OCI-LY1 (cell line): ENCODE results near the gene ST14.

Source experiments
- H2AFZ ChIP-seq: fragments of 200-600 bp; sonication (generic), shearing (Covaris generic); 2 replicates; pipeline ENCODE4 v1.6.0; 2014; ENCODE audit warnings: antibody characterized with exemption, mild to moderate bottlenecking, low read length
- H3F3A ChIP-seq: fragments of 200-600 bp; sonication (generic), shearing (Covaris generic); 2 replicates; pipeline ENCODE4 v1.6.0; 2014; ENCODE audit warnings: mild to moderate bottlenecking, antibody characterized with exemption, low read length, moderate library complexity; ENCODE audit not compliant: insufficient read depth
- H3K27ac ChIP-seq: fragments of 200-600 bp; sonication (generic); 2 replicates; pipeline ENCODE4 v1.5.1; 2014; ENCODE audit warnings: low read length, mixed run types, mild to moderate bottlenecking, low read depth; ENCODE audit not compliant: poor library complexity, severe bottlenecking
- H3K27me3 ChIP-seq: fragments of 200-600 bp; sonication (generic); 2 replicates; pipeline ENCODE4 v1.6.0; 2014; ENCODE audit warnings: antibody characterized with exemption, mild to moderate bottlenecking, low read length, moderate library complexity; ENCODE audit not compliant: insufficient read depth
- H3K36me3 ChIP-seq: fragments of 200-600 bp; sonication (generic); 2 replicates; pipeline ENCODE4 v1.6.1; 2014; ENCODE audit warnings: mild to moderate bottlenecking, antibody characterized with exemption, low read length, moderate library complexity, mixed read lengths; ENCODE audit not compliant: insufficient read depth
- H3K4me1 ChIP-seq: fragments of 200-600 bp; sonication (generic); 2 replicates; pipeline ENCODE4 v1.5.1; 2014; ENCODE audit warnings: mild to moderate bottlenecking, low read length, moderate library complexity; ENCODE audit not compliant: insufficient read depth, severe bottlenecking
- H3K4me2 ChIP-seq: fragments of 200-600 bp; sonication (generic), shearing (Covaris generic); 2 replicates; pipeline ENCODE4 v1.6.1; 2014; ENCODE audit warnings: low read length
- H3K4me3 ChIP-seq: fragments of 200-600 bp; sonication (generic); 2 replicates; pipeline ENCODE4 v1.5.1; 2014; ENCODE audit warnings: low read length, low read depth, mild to moderate bottlenecking, mixed read lengths; ENCODE audit not compliant: poor library complexity, severe bottlenecking
- H3K79me2 ChIP-seq: fragments of 200-600 bp; shearing (Covaris generic); 2 replicates; pipeline ENCODE4 v1.6.1; 2016; ENCODE audit warnings: mixed run types, low read length, mixed read lengths; ENCODE audit not compliant: insufficient read depth
- H3K9ac ChIP-seq: fragments of 200-600 bp; sonication (generic), shearing (Covaris generic); 2 replicates; pipeline ENCODE4 v1.6.1; 2014; ENCODE audit warnings: mild to moderate bottlenecking, low read length, mixed read lengths
- H3K9me2 ChIP-seq: fragments of 200-600 bp; sonication (generic), shearing (Covaris generic); 2 replicates; pipeline ENCODE4 v1.6.1; 2014; ENCODE audit warnings: low read depth, mild to moderate bottlenecking, low read length, mixed read lengths
- H3K9me3 ChIP-seq: fragments of 200-600 bp; shearing (Covaris generic); 2 replicates; pipeline ENCODE4 v1.6.1; 2014; ENCODE audit warnings: low read length, mixed read lengths
- H4K20me1 ChIP-seq: fragments of 200-600 bp; sonication (generic), shearing (Covaris generic); 2 replicates; pipeline ENCODE4 v1.6.0; 2016; ENCODE audit warnings: mild to moderate bottlenecking, low read length; ENCODE audit not compliant: insufficient read depth
- EZH2 ChIP-seq: fragments of 200-600 bp; sonication (generic), shearing (Covaris generic); IDR thresholded peaks from 2 replicates; pipeline ENCODE4 v1.8.0; 2017; ENCODE audit warnings: borderline replicate concordance, mixed run types, mild to moderate bottlenecking, antibody characterized with exemption, low read length, moderate library complexity, mixed read lengths
- TF ChIP-seq, protein P1 (sequence below): fragments of 200-600 bp; sonication (generic), shearing (Covaris generic); IDR thresholded peaks from 2 replicates; pipeline ENCODE4 v1.5.1; 2017; ENCODE audit warnings: mild to moderate bottlenecking, antibody characterized with exemption, low read length, moderate library complexity, mixed read lengths

Gene ST14

DNA sequence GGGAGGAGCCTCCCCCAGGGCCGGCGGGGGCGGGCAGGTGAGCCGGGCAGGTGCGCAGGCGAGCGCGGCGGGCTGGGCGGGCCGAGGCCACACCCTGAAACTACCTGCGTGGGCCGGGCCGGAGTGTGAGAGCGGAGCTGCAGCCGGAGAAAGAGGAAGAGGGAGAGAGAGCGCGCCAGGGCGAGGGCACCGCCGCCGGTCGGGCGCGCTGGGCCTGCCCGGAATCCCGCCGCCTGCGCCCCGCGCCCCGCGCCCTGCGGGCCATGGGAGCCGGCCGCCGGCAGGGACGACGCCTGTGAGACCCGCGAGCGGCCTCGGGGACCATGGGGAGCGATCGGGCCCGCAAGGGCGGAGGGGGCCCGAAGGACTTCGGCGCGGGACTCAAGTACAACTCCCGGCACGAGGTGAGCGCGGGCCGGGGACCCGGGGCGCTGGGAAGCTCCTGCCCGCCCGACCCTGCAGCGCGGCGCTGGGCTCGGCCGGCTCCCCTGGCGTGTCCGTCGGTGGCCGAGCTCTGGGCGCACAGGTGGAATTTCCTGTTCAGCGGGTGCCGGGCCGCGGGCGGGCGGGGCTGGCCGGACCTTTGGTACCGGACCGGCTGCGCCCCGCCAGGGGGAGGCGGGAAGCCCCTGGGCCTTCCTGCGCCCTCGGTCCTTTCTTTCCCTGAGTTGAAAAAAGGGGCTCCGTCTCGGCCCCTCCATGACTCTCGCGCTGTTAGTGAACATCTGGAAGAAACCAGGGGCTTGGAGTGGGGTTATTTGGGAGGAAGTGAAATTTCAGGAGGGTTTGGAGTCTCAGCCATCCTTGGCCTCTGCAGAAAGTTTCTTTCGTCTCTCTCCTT is at the start of gene ST14:
ST14 (plus strand) TSS at position 126 of the 841 bp plus-strand sequence; CDS start at position 324, 198 bp downstream.
- no peak within 1 kb of the TSS for H2AFZ ChIP-seq
- H3F3A ChIP-seq, result no peaks in the 10 kb centered on the region
- H3K9ac ChIP-seq, result peak within 1 kb of the TSS; percentile 99
- H3K4me2 ChIP-seq, result peak within 1 kb of the TSS; percentile 99
- H3K9me3 ChIP-seq, result no peaks in the 10 kb centered on the region
- no peaks in the 10 kb centered on the region for H3K9me2 ChIP-seq
- no peaks in the 10 kb centered on the region for H3K27me3 ChIP-seq
- peak within 1 kb of the TSS; percentile 99 for H3K4me3 ChIP-seq
- TF ChIP-seq, protein P1, sequence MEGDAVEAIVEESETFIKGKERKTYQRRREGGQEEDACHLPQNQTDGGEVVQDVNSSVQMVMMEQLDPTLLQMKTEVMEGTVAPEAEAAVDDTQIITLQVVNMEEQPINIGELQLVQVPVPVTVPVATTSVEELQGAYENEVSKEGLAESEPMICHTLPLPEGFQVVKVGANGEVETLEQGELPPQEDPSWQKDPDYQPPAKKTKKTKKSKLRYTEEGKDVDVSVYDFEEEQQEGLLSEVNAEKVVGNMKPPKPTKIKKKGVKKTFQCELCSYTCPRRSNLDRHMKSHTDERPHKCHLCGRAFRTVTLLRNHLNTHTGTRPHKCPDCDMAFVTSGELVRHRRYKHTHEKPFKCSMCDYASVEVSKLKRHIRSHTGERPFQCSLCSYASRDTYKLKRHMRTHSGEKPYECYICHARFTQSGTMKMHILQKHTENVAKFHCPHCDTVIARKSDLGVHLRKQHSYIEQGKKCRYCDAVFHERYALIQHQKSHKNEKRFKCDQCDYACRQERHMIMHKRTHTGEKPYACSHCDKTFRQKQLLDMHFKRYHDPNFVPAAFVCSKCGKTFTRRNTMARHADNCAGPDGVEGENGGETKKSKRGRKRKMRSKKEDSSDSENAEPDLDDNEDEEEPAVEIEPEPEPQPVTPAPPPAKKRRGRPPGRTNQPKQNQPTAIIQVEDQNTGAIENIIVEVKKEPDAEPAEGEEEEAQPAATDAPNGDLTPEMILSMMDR, result no peak
- no peak for TF ChIP-seq EZH2
- peaks cover 45% of the 10 kb centered on the region for H3K79me2 ChIP-seq
- peak within 1 kb of the TSS; percentile 93 for H3K27ac ChIP-seq
- no peaks in the 10 kb centered on the region for H4K20me1 ChIP-seq
- peaks cover 63% of the 10 kb centered on the region for H3K4me1 ChIP-seq
- H3K36me3 ChIP-seq, result peaks cover 40% of the 10 kb centered on the region

DNA sequence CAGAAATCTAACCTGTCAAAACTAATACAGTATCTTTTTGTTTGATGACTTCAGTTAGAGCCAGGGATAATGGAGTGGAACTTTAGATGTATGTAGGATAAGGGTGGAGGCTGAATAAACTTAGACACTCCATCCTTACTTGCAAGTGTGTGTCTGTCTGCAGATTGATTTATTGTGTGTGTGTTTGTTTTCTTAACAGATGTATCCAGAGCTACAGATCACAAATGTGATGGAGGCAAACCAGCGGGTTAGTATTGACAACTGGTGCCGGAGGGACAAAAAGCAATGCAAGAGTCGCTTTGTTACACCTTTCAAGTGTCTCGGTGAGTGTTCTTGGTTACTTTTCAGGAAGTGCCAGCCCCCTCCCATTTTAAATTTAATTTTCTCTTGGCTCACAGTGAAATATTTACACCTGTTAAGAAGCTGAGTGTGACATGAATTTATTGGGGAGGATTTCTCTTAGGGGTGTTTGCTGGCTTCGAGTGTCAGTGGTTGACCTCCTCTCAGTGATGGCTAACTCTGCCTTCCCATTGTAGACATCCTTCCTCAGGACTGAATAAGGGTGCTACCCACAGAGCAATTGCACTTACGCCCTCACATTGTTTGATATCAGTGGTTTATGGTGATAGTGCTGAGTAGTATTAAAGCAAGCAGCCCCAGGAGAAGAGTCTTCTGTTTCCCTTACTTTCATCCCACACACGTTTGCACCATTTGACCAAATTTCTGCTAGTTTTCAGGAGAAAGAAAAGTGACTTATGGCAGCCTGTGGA is 49.1 kb upstream of the ST14 start:
- Histone ChIP-seq H3K27me3 (no peaks in the 10 kb centered on the region), H3K4me3 (no peak overlapping the region), H3K4me2 (no peak overlapping the region), H3K27ac (no peak overlapping the region), H4K20me1 (no peaks in the 10 kb centered on the region), H3K36me3 (peaks cover 61% of the 10 kb centered on the region), H3K9me3 (no peaks in the 10 kb centered on the region), H3F3A (no peaks in the 10 kb centered on the region), H2AFZ (no peak overlapping the region), H3K79me2 (peaks cover 11% of the 10 kb centered on the region; the same call in 1 of the 2 replicates), H3K4me1 (peaks cover 19% of the 10 kb centered on the region), H3K9ac (no peak overlapping the region), H3K9me2 (no peaks in the 10 kb centered on the region)
- TF ChIP-seq, protein P1, result no peak
- TF ChIP-seq EZH2, result no peak

DNA sequence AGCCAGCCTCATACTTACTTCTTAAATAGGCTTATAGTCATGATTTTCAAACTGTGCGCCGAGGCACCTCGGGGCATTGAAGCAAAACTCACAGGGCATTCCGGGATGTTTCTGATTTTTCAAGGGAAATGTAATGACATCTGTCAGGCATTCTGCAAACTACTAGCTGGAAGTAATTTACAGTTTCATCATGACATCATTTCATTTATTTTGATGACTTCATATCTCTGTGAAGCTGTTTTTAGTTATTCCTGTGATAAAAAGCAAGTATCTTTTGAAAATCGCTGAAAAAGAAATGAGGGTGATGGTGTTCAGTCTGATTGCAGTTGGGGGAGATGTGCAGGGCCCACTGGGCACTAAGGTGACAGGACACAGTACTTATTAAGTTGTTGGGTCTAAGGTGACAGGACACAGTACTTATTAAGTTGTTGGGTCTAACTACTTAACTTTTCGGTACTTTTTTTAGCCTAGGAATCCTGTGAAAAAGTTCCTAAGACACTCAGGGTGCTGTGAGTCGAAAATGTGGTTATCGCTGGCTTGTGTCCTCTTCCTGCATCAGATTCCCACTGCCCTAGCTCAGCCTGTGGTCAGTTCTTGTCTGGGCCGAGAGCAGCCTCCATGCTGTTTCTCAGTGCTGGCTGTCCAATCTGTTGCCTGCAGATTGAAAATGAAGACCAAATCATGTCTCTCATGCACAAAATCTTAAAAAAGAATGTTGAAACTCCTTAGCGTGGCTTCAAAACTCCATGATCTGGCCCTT is 47.3 kb upstream of the ST14 start:
- no peak for TF ChIP-seq EZH2
- TF ChIP-seq, protein P1, result no peak
- H3K9me3 ChIP-seq, result no peaks in the 10 kb centered on the region
- no peaks in the 10 kb centered on the region for H4K20me1 ChIP-seq
- no peak overlapping the region for H2AFZ ChIP-seq
- H3K27me3 ChIP-seq, result no peaks in the 10 kb centered on the region
- H3K9ac ChIP-seq, result no peak overlapping the region
- no peak overlapping the region for H3K4me2 ChIP-seq
- no peaks in the 10 kb centered on the region for H3K9me2 ChIP-seq
- H3K4me3 ChIP-seq, result no peak overlapping the region
- peaks cover 36% of the 10 kb centered on the region for H3K4me1 ChIP-seq
- no peak overlapping the region for H3K27ac ChIP-seq
- H3F3A ChIP-seq, result no peaks in the 10 kb centered on the region
- H3K36me3 ChIP-seq, result peaks cover 48% of the 10 kb centered on the region
- H3K79me2 ChIP-seq, result peaks cover 6% of the 10 kb centered on the region; the same call in 1 of the 2 replicates
